H1 (cell line): Measurements from ENCODE around the gene SOX8. TPM values are rescaled to one million over a fixed set of nuclear protein-coding genes. Genes with fewer than 3 reads are reported as not detected.

ENCODE experiments used
- CHD1 ChIP-seq: IDR thresholded peaks from 2 replicates; pipeline ENCODE4 v1.6.1; 2012; ENCODE audit warnings: low read depth, low read length, improper control_type of control experiment
- polyA plus RNA-seq, 7 experiments: library from polyadenylated mRNA; depleted of rRNA in 3 of 7; stranded (reverse) in 5 of 7; unstranded in 2 of 7; fragments of >200 nt in 5 of 7; fragments of 200-250 nt in 2 of 7; gene quantifications; 1 replicate in 5 of 7; 2 replicates in 1 of 7; 4 replicates in 1 of 7; pipeline versions ENCODE4 v1.2.1 to v1.2.3, GENCODE V29; 2011 to 2013; ENCODE audit warnings: missing spikeins in 2 of 7, mixed read lengths in 2 of 7
- total RNA-seq: library from RNA; stranded (reverse); fragmentation: NEBNext Ultra II Directional; extraction: Animal tissue kit (Norgen Biotek cat#: 25700); gene quantifications from 2 replicates; pipeline ENCODE4 v1.2.1, GENCODE V29; 2021

SOX8 gene
- total and polyA plus RNA-seq, 2 of the 8 experiments (the other 6 are each of a cell fraction or from before 2014, with no cell fraction given): 2.2 to 5.7 TPM

GRCh38 chr16:983044-984030 lies 1.8 kb downstream of the SOX8 start (continued):
- TF ChIP-seq CHD1: no peak
